Peyer's patch (tissue), 4 donors: Measurements from ENCODE around the gene KCNA2.

Experiments
- CTCF ChIP-seq, 6 experiments: fragments of 450-650 bp in 4 of 6; fragments of 200-600 bp in 2 of 6; sonication (generic) in 1 of 6; IDR thresholded peaks; one replicate each; pipeline ENCODE4 v1.5.1; 2017 to 2019; ENCODE audit warnings: antibody characterized with exemption in 6 of 6, mild to moderate bottlenecking in 3 of 6, moderate library complexity in 1 of 6
- POLR2A ChIP-seq, 2 donors: fragments of 450-650 bp; IDR thresholded peaks; one replicate each; pipeline ENCODE4 v1.5.1; 2017; ENCODE audit warnings: antibody characterized with exemption in 2 of 2, mild to moderate bottlenecking in 2 of 2, moderate library complexity in 2 of 2

- TF ChIP-seq CTCF (IDR thresholded peaks at IDR 0.05), result no peak
- no peak for TF ChIP-seq POLR2A (IDR thresholded peaks at IDR 0.05)
Observed at GRCh38 chr1:110588486-110588885, 17.7 kb downstream of the KCNA2 start.
